H1 (cell line): ENCODE measurements around the gene CCDC18. TPM values are rescaled to one million over a fixed set of nuclear protein-coding genes. Genes with fewer than 3 reads are reported as not detected.

Experiments used
- CTCF ChIA-PET: fragments of 300-600 bp; sonication (Branson Sonifier 250); formaldehyde crosslinking; loops from one replicate; lab custom pipeline; 2021; ENCODE audit not compliant: partially characterized antibody; lab: Charles Lee
- POLR2A ChIA-PET: fragments of 300-600 bp; sonication (Branson Sonifier 250); formaldehyde crosslinking; loops from one replicate; lab custom pipeline; 2021; ENCODE audit warnings: inconsistent platforms; ENCODE audit not compliant: partially characterized antibody; lab: Charles Lee
- DNase-seq, 2 experiments: peaks; one replicate each; pipeline versions ENCODE4 v3.0.0 to v3.0.0-alpha.2; 2010 to 2022; ENCODE audit warnings: low spot score in 2 of 2, low read depth in 1 of 2, mixed read lengths in 1 of 2
- FAIRE-seq: peaks from 2 replicates; lab custom pipeline; 2011; peaks lifted over from hg19 to GRCh38; lab: Jason Lieb, UNC
- H2AFZ ChIP-seq: 2 replicates; pipeline ENCODE4 v1.8.1; 2012; ENCODE audit warnings: low read length, inconsistent platforms
- H2AK5ac ChIP-seq: 2 replicates; pipeline ENCODE4 v1.6.1; 2013; ENCODE audit warnings: low read depth, low read length
- H2BK120ac ChIP-seq: replicated peaks from 2 replicates; pipeline ENCODE3; 2013; ENCODE audit warnings: low read depth, low read length, inconsistent platforms
- H2BK12ac ChIP-seq: 2 replicates; pipeline ENCODE4 v1.6.1; 2013; ENCODE audit warnings: low read depth, low read length
- H2BK15ac ChIP-seq: 2 replicates; pipeline ENCODE4 v1.6.1; 2013; ENCODE audit warnings: low read length
- H2BK20ac ChIP-seq: 2 replicates; pipeline ENCODE4 v1.6.1; 2013; ENCODE audit warnings: low read length
- H2BK5ac ChIP-seq: 2 replicates; pipeline ENCODE4 v1.6.1; 2013; ENCODE audit warnings: low read depth, low read length
- H3K14ac ChIP-seq: 2 replicates; pipeline ENCODE4 v1.6.1; 2013; ENCODE audit warnings: inconsistent platforms; ENCODE audit not compliant: insufficient read length
- H3K18ac ChIP-seq: 2 replicates; pipeline ENCODE4 v1.6.1; 2013; ENCODE audit warnings: low read length; ENCODE audit errors: extremely low read depth
- H3K23ac ChIP-seq: 2 replicates; pipeline ENCODE4 v1.6.1; 2013; ENCODE audit warnings: inconsistent platforms; ENCODE audit not compliant: insufficient read length
- H3K23me2 ChIP-seq: 2 replicates; pipeline ENCODE4 v1.6.1; 2013; ENCODE audit warnings: low read depth, low read length
- H3K27ac ChIP-seq: 2 replicates; pipeline ENCODE4 v1.6.1; 2011; ENCODE audit warnings: low read depth, low read length, inconsistent platforms
- H3K27me3 ChIP-seq, 4 experiments: replicated peaks in 1 of 4; 1 replicate in 1 of 4; 2 replicates in 3 of 4; pipeline versions ENCODE4 v1.6.1 to v1.8.1; 2011 to 2013; ENCODE audit warnings: low read length in 3 of 4, mild to moderate bottlenecking in 3 of 4, inconsistent platforms in 2 of 4, mixed read lengths in 2 of 4, moderate library complexity in 1 of 4; ENCODE audit not compliant: control insufficient read depth in 3 of 4, insufficient read depth in 3 of 4; ENCODE audit errors: extremely low read depth in 1 of 4
- H3K36me3 ChIP-seq, 4 experiments: 2 replicates each; pipeline versions ENCODE4 v1.6.1 to v1.8.1; 2011 to 2013; ENCODE audit warnings: mild to moderate bottlenecking in 4 of 4, low read length in 3 of 4, moderate library complexity in 2 of 4, control low read depth in 1 of 4, inconsistent platforms in 1 of 4; ENCODE audit not compliant: insufficient read depth in 4 of 4, control insufficient read depth in 2 of 4
- H3K4ac ChIP-seq: replicated peaks from 2 replicates; pipeline ENCODE3; 2013; ENCODE audit warnings: low read length, low read depth, mixed read lengths, inconsistent platforms; ENCODE audit not compliant: insufficient read length
- H3K4me1 ChIP-seq, 4 experiments: replicated peaks in 1 of 4; 1 replicate in 1 of 4; 2 replicates in 3 of 4; pipeline versions ENCODE4 v1.6.1 to v1.8.1; 2011 to 2013; ENCODE audit warnings: low read length in 3 of 4, inconsistent platforms in 2 of 4, mixed read lengths in 1 of 4; ENCODE audit not compliant: insufficient read depth in 4 of 4, control insufficient read depth in 3 of 4
- H3K4me2 ChIP-seq, 2 experiments: 2 replicates each; pipeline versions ENCODE4 v1.6.1 to v1.8.1; 2011 to 2013; ENCODE audit warnings: low read depth in 2 of 2, low read length in 2 of 2, control low read depth in 1 of 2, inconsistent platforms in 1 of 2, mild to moderate bottlenecking in 1 of 2; ENCODE audit not compliant: insufficient read depth in 1 of 2
- H3K4me3 ChIP-seq, 4 experiments: fragments of 200-600, 300-600 bp in 1 of 4; sonication (generic), shearing (Covaris generic), sonication (Bioruptor Twin) in 1 of 4; 2 replicates each; pipeline versions ENCODE4 v1.5.1 to v1.8.1; 2011 to 2016; ENCODE audit warnings: low read length in 4 of 4, low read depth in 3 of 4, control low read depth in 2 of 4, inconsistent platforms in 2 of 4, mild to moderate bottlenecking in 2 of 4, mixed read lengths in 1 of 4, moderate library complexity in 1 of 4; ENCODE audit not compliant: insufficient read depth in 2 of 4; ENCODE audit errors: extremely low read depth in 1 of 4
- H3K56ac ChIP-seq: replicated peaks from 2 replicates; pipeline ENCODE3; 2013; ENCODE audit warnings: low read depth, mild to moderate bottlenecking, mixed read lengths, low read length, inconsistent platforms; ENCODE audit not compliant: insufficient read length
- H3K79me1 ChIP-seq: 2 replicates; pipeline ENCODE4 v1.6.1; 2013; ENCODE audit warnings: low read depth, low read length, control low read depth
- H3K79me2 ChIP-seq, 2 experiments: 2 replicates each; pipeline versions ENCODE4 v1.6.1 to v1.8.1; 2012 to 2013; ENCODE audit warnings: low read length in 2 of 2, mild to moderate bottlenecking in 2 of 2, inconsistent platforms in 1 of 2; ENCODE audit not compliant: insufficient read depth in 2 of 2, control insufficient read depth in 1 of 2
- H3K9ac ChIP-seq, 4 experiments: replicated peaks in 1 of 4; 1 replicate in 1 of 4; 2 replicates in 3 of 4; pipeline versions ENCODE4 v1.6.1 to v1.8.1; 2011 to 2013; ENCODE audit warnings: low read depth in 3 of 4, low read length in 3 of 4, control low read depth in 2 of 4, mild to moderate bottlenecking in 2 of 4, moderate library complexity in 2 of 4, inconsistent platforms in 1 of 4; ENCODE audit errors: extremely low read depth in 1 of 4
- H3K9me3 ChIP-seq, 2 experiments: 2 replicates each; pipeline versions ENCODE4 v1.6.1 to v1.8.1; 2012 to 2013; ENCODE audit warnings: mild to moderate bottlenecking in 2 of 2, moderate library complexity in 2 of 2, control low read depth in 1 of 2, inconsistent platforms in 1 of 2, low read depth in 1 of 2, low read length in 1 of 2, mixed read lengths in 1 of 2; ENCODE audit not compliant: insufficient read depth in 2 of 2
- H4K20me1 ChIP-seq, 2 experiments: replicated peaks in 1 of 2; 2 replicates each; pipeline versions ENCODE3 to v1.8.1; 2011 to 2013; ENCODE audit warnings: inconsistent platforms in 2 of 2, low read length in 2 of 2, mild to moderate bottlenecking in 1 of 2; ENCODE audit not compliant: insufficient read depth in 2 of 2, control insufficient read depth in 1 of 2
- H4K5ac ChIP-seq: 2 replicates; pipeline ENCODE4 v1.6.1; 2013; ENCODE audit warnings: low read length, low read depth, mixed read lengths, inconsistent platforms; ENCODE audit not compliant: insufficient read length
- H4K8ac ChIP-seq: 2 replicates; pipeline ENCODE4 v1.8.0; 2013; ENCODE audit warnings: mild to moderate bottlenecking, moderate library complexity, low read length, inconsistent platforms; ENCODE audit not compliant: insufficient read depth; ENCODE audit errors: extremely low read depth
- H4K91ac ChIP-seq: replicated peaks from 2 replicates; pipeline ENCODE3; 2013; ENCODE audit warnings: low read length, mixed read lengths, inconsistent platforms; ENCODE audit not compliant: insufficient read length
- BRCA1 ChIP-seq: IDR thresholded peaks from 2 replicates; pipeline ENCODE4 v1.6.1; 2012; ENCODE audit warnings: low read depth, low read length, improper control_type of control experiment
- CBX8 ChIP-seq: fragments of 300-800, 300-1000 bp; sonication (generic); IDR thresholded peaks from 2 replicates; pipeline ENCODE4 v1.7.1; 2016; ENCODE audit warnings: low read depth, low read length, borderline replicate concordance
- CTBP2 ChIP-seq: IDR thresholded peaks from 2 replicates; pipeline ENCODE4 v1.7.0; 2011; ENCODE audit warnings: borderline replicate concordance, mild to moderate bottlenecking, moderate library complexity, mixed read lengths, low read length; ENCODE audit not compliant: insufficient read depth, insufficient read length
- HDAC2 ChIP-seq, 2 experiments: fragments of 300-600 bp in 1 of 2; sonication (generic) in 1 of 2; IDR thresholded peaks; 2 replicates each; pipeline ENCODE4 v1.6.1; 2011 to 2012; ENCODE audit warnings: low read depth in 2 of 2, low read length in 2 of 2, mild to moderate bottlenecking in 2 of 2, moderate library complexity in 2 of 2, borderline replicate concordance in 1 of 2, inconsistent platforms in 1 of 2
- KDM4A ChIP-seq: IDR thresholded peaks from one replicate; pipeline ENCODE4 v1.7.1; 2012; ENCODE audit warnings: low read depth, mild to moderate bottlenecking, moderate library complexity, low read length, inconsistent platforms; ENCODE audit not compliant: severe bottlenecking
- PHF8 ChIP-seq: fragments of 200-600 bp; sonication (generic); conservative IDR thresholded peaks from 2 replicates; pipeline ENCODE4 v1.7.1; 2012; ENCODE audit warnings: low read depth, mild to moderate bottlenecking, inconsistent platforms, low read length, moderate library complexity
- SIRT6 ChIP-seq: IDR thresholded peaks from one replicate; pipeline ENCODE4 v1.7.1; 2012; ENCODE audit warnings: low read length, inconsistent platforms
- TEAD4 ChIP-seq: IDR thresholded peaks from 2 replicates; pipeline ENCODE4 v1.6.1; 2012; ENCODE audit warnings: low read depth, low read length, inconsistent platforms, mixed read lengths
- ZNF274 ChIP-seq: IDR thresholded peaks from 2 replicates; pipeline ENCODE4 v1.7.0; 2012; ENCODE audit warnings: low read length, borderline replicate concordance; ENCODE audit errors: extremely low read depth
- WGBS, 2 experiments: shearing (Covaris generic) in 1 of 2; methylation state at CpG; one replicate each; pipeline versions ENCODE4 v1.1.6 to v1.1.7; 2013 to 2015; ENCODE audit warnings: low lambda C conversion rate in 2 of 2, mixed read lengths in 2 of 2, inconsistent platforms in 1 of 2, low coverage in 1 of 2, missing lambda C conversion rate in 1 of 2; ENCODE audit not compliant: insufficient replicate concordance in 2 of 2, insufficient coverage in 1 of 2, insufficient read length in 1 of 2; ENCODE audit errors: extremely low coverage in 1 of 2, missing lambda C conversion rate in 1 of 2; 5-methylcytosine and 5-hydroxymethylcytosine counted together
- polyA plus RNA-seq, 7 experiments: library from polyadenylated mRNA; depleted of rRNA in 3 of 7; stranded (reverse) in 5 of 7; unstranded in 2 of 7; fragments of >200 nt in 5 of 7; fragments of 200-250 nt in 2 of 7; gene quantifications; 1 replicate in 5 of 7; 2 replicates in 1 of 7; 4 replicates in 1 of 7; pipeline versions ENCODE4 v1.2.1 to v1.2.3, GENCODE V29; 2011 to 2013; ENCODE audit warnings: missing spikeins in 2 of 7, mixed read lengths in 2 of 7
- total RNA-seq: library from RNA; stranded (reverse); fragmentation: NEBNext Ultra II Directional; extraction: Animal tissue kit (Norgen Biotek cat#: 25700); gene quantifications from 2 replicates; pipeline ENCODE4 v1.2.1, GENCODE V29; 2021
- TF ChIP-seq, protein P1 (sequence below): IDR thresholded peaks from 2 replicates; pipeline ENCODE4 v1.6.1; 2012; ENCODE audit warnings: inconsistent platforms
- TF ChIP-seq, protein P2 (sequence below): IDR thresholded peaks from 2 replicates; pipeline ENCODE4 v1.6.1; 2012; ENCODE audit warnings: inconsistent platforms

CCDC18 gene
- total and polyA plus RNA-seq, 2 of the 8 experiments (the other 6 are each of a cell fraction or from before 2014, with no cell fraction given) = 3.0 to 21.2 TPM

DNA sequence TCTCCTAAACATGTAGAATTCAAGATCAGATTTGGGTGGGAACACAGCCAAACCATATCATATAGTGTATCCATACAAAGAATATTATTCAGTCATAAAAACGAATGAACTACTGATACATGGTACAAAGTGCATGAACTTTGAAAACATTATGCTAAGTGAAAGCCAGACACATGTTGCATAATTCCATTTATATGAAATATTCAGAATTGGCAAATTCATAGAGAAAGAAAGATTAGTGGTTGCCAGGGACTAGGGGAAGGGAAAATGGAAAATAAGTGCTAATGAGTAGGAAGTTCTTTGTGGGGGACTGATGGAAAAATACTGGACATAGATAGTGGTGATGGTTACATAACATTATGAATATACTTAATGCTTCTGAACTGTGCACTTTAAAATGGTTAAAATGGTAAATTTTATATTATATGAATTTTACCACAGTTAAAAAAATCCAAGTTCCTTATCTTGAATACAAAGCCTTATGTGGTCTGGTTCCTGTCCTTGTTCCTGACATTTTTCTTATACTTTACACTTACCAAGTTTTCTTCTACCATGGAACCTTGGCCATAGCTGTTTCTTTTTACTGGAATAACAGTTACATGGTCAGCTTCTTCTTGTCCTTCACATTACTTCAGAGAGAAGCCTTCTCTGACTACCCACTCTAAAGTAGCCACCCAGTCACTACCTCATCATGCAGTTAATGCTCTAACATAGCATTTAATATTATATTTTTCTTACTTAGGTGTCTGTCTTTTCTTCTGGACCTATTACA, 64.0 kb downstream of the CCDC18 start:
- Histone ChIP-seq H2BK120ac (no peak overlapping the region), H3K36me3 (peaks cover 2 to 45% (median 26%) of the 10 kb centered on the region in 4 experiments; a peak in 5 of 8 replicates), H3K4me1 (no peaks in the 10 kb centered on the region), H2BK12ac (no peak overlapping the region), H2AFZ (no peak overlapping the region), H3K79me2 (no peaks in the 10 kb centered on the region), H2AK5ac (no peak overlapping the region), H4K20me1 (no peaks in the 10 kb centered on the region), H4K5ac (no peak overlapping the region), H4K91ac (no peak overlapping the region), H3K23ac (no peak overlapping the region), H3K4me2 (no peak overlapping the region), H3K56ac (no peak overlapping the region), H3K4ac (no peak overlapping the region), H3K27ac (no peak overlapping the region), H2BK5ac (no peak overlapping the region), H3K79me1 (no peaks in the 10 kb centered on the region), H3K4me3 (no peak overlapping the region), H3K18ac (no peak overlapping the region), H2BK15ac (no peak overlapping the region), H4K8ac (no peak overlapping the region), H3K27me3 (no peaks in the 10 kb centered on the region), H2BK20ac (no peak overlapping the region), H3K23me2 (no peaks in the 10 kb centered on the region), H3K9me3 (peaks cover 23 to 28% of the 10 kb centered on the region in 2 experiments), H3K9ac (no peak overlapping the region), H3K14ac (no peak overlapping the region)
- no peak for DNase-seq
- WGBS, 2 experiments = 90% methylated on average over 1 of the region's 1 CpG; no CpG with 5 or more reads in 1 of the 2 experiments
- CTCF ChIA-PET = no interaction called here
- no peak for FAIRE-seq
- POLR2A ChIA-PET = no interaction called here
- TF ChIP-seq KDM4A (no peak), CTBP2 (no peak), SIRT6 (no peak), HDAC2 (IDR thresholded peaks at IDR 0.05; ENCODE audit: borderline replicate concordance in 1 of 2, low read depth in 2 of 2, low read length in 2 of 2) (no peak), BRCA1 (no peak), PHF8 (no peak), TEAD4 (no peak), CBX8 (no peak), ZNF274 (no peak)
- TF ChIP-seq, protein P1, sequence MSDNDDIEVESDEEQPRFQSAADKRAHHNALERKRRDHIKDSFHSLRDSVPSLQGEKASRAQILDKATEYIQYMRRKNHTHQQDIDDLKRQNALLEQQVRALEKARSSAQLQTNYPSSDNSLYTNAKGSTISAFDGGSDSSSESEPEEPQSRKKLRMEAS = no peak
- TF ChIP-seq, protein P2, sequence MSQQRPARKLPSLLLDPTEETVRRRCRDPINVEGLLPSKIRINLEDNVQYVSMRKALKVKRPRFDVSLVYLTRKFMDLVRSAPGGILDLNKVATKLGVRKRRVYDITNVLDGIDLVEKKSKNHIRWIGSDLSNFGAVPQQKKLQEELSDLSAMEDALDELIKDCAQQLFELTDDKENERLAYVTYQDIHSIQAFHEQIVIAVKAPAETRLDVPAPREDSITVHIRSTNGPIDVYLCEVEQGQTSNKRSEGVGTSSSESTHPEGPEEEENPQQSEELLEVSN = no peak
